Heart left ventricle (tissue), 16 donors: Measurements from ENCODE around the gene WDR62. TPM values are rescaled to one million over a fixed set of nuclear protein-coding genes. Genes with fewer than 3 reads are reported as not detected.
A peak's percentile ranks its signal among the peaks of the same experiment; 100 is the strongest.

Experiments used
- ATAC-seq, 4 donors: fragments of 200-7000 bp; cut with Tn5 transposase; one replicate each; pipeline ENCODE4 v1.9.1; 2020 to 2022; ENCODE audit warnings: moderate library complexity in 4 of 4, mild to moderate bottlenecking in 3 of 4, moderate number of reproducible peaks in 1 of 4
- DNase-seq, 5 donors: peaks; one replicate each; pipeline ENCODE4 v3.0.0-alpha.2; 2020
- H3K27ac ChIP-seq, 12 donors: fragments of 200-600 bp; sonication (generic) in 4 of 12; one replicate each; pipeline versions ENCODE4 v1.5.0 to v1.8.0; 2016 to 2022; ENCODE audit warnings: mild to moderate bottlenecking in 2 of 12
- H3K27me3 ChIP-seq, 9 donors: fragments of 200-600 bp; sonication (generic) in 2 of 9; one replicate each; pipeline versions ENCODE4 v1.5.1 to v1.8.0; 2016 to 2022; ENCODE audit warnings: mild to moderate bottlenecking in 3 of 9
- H3K36me3 ChIP-seq, 9 donors: fragments of 200-600 bp; sonication (generic) in 2 of 9; one replicate each; pipeline versions ENCODE4 v1.5.0 to v1.8.0; 2018 to 2022; ENCODE audit warnings: mild to moderate bottlenecking in 2 of 9
- H3K4me1 ChIP-seq, 12 donors: fragments of 200-600 bp; sonication (generic) in 4 of 12; one replicate each; pipeline versions ENCODE4 v1.5.0 to v1.8.0; 2016 to 2022; ENCODE audit warnings: mild to moderate bottlenecking in 3 of 12
- H3K4me3 ChIP-seq, 12 donors: fragments of 200-600 bp; sonication (generic) in 4 of 12; one replicate each; pipeline versions ENCODE4 v1.5.0 to v1.8.0; 2017 to 2022; ENCODE audit warnings: mild to moderate bottlenecking in 9 of 12, moderate library complexity in 4 of 12
- H3K9me3 ChIP-seq, 12 donors: fragments of 200-600 bp; sonication (generic) in 4 of 12; one replicate each; pipeline versions ENCODE4 v1.5.0 to v1.8.0; 2016 to 2022; ENCODE audit warnings: mild to moderate bottlenecking in 1 of 12
- POLR2A ChIP-seq, 2 donors: fragments of 450-650 bp; IDR thresholded peaks; one replicate each; pipeline ENCODE4 v1.6.1; 2017; ENCODE audit warnings: antibody characterized with exemption in 2 of 2, mild to moderate bottlenecking in 2 of 2, moderate library complexity in 2 of 2
- WGBS, 4 donors: extraction: QIAGEN DNeasy Blood & Tissue Kit in 2 of 4; methylation state at CpG; one replicate each; pipeline versions ENCODE4 v1.1.5 to v1.1.7; 2013 to 2018; 5-methylcytosine and 5-hydroxymethylcytosine counted together
- intact Hi-C, 10 donors: fragments of 100-400 bp; cut with DNase I; formaldehyde crosslinking; loops; one replicate each; pipeline versions ENCODE4 v1.11.1 to v1.14.2; 2022
- polyA plus RNA-seq, 2 donors: library from polyadenylated mRNA; stranded (reverse); fragments of 200-250 nt; gene quantifications; one replicate each; pipeline ENCODE4 v1.2.3, GENCODE V29; 2013
- total RNA-seq, 9 donors: library from RNA; depleted of rRNA in 2 of 9; stranded (reverse); fragments of >200 nt in 2 of 9; fragmentation: NEBNext Ultra II Directional in 3 of 9; extraction: Animal tissue kit (Norgen Biotek cat#: 25700) in 3 of 9; gene quantifications; one replicate each; pipeline versions ENCODE4 v1.1.0 to v1.2.4, GENCODE V29; 2016 to 2023
- TF ChIP-seq, protein P1 (sequence below), 12 donors: fragments of 200-600 bp; sonication (generic) in 4 of 12; IDR thresholded peaks; one replicate each; pipeline versions ENCODE4 v1.5.0 to v1.8.0; 2018 to 2022; ENCODE audit warnings: antibody characterized with exemption in 12 of 12, mild to moderate bottlenecking in 5 of 12
- donor health status: ischemic (EF 13 %, LVEDD 7.1; RV severe dilation, severe dysfunction).
- donor health status: healthy with polysubstance abuse.
- donor health status: DM: no; HTN: yes; CAD: no.
- donor health status: DM: no; HTN: no; CAD: no.
- donor health status: ischemic (EF 25% LVEDD 6.9; RV normal size, moderate dysfunction).
- donor health status: ischemic (EF 25% LVEDD 5.7; RV mildly dilated, moderate dysfunction).
- donor health status: healthy.
- donor health status: DM: yes; HTN: yes; CAD: no.
- donor health status: ischemic (EF 35%, LVEDD 5.7; RV mildly dilated, moderate dysfunction).
- donor health status: nonischemic (EF 11% LVEDD 7.7; RV severe dilation, severe dysfunction).
- donor health status: DM: yes; HTN: yes; CAD: no.
- donor health status: PGD.
- donor health status: ischemic (EF 29% LVEDD 5.4; RV normal size, mild dysfunction).
- donor health status: nonischemic (EF 23%, LVEDD 6.1; RV moderate dilation, normal function).

WDR62 gene
- total and polyA plus RNA-seq, 11 donors, result 1.4 to 24.3 (median 7.7) TPM

- intact Hi-C loops, result loop anchor here in 1 of 10 donors (5.0 kb wide), 1 partner anchor 35 kb away; no protein-coding TSS in a partner anchor
- no peak for ATAC-seq
- no peaks in the 10 kb centered on the region for H3K9me3 ChIP-seq
- no peak for DNase-seq
- H3K4me1 ChIP-seq, result peaks cover 0 to 50% (median 22%) of the 10 kb centered on the region in 12 donors
- H3K36me3 ChIP-seq, result peaks cover 0 to 11% (median 0%) of the 10 kb centered on the region in 9 donors
- no peak for TF ChIP-seq POLR2A (IDR thresholded peaks at IDR 0.05)
- TF ChIP-seq, protein P1, sequence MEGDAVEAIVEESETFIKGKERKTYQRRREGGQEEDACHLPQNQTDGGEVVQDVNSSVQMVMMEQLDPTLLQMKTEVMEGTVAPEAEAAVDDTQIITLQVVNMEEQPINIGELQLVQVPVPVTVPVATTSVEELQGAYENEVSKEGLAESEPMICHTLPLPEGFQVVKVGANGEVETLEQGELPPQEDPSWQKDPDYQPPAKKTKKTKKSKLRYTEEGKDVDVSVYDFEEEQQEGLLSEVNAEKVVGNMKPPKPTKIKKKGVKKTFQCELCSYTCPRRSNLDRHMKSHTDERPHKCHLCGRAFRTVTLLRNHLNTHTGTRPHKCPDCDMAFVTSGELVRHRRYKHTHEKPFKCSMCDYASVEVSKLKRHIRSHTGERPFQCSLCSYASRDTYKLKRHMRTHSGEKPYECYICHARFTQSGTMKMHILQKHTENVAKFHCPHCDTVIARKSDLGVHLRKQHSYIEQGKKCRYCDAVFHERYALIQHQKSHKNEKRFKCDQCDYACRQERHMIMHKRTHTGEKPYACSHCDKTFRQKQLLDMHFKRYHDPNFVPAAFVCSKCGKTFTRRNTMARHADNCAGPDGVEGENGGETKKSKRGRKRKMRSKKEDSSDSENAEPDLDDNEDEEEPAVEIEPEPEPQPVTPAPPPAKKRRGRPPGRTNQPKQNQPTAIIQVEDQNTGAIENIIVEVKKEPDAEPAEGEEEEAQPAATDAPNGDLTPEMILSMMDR (IDR thresholded peaks at IDR 0.05), result no peak
- WGBS, 4 donors, result 63 to 82% (median 72%) methylated on average over 6 of the region's 6 CpGs
- no peak overlapping the region for H3K4me3 ChIP-seq
- no peaks in the 10 kb centered on the region for H3K27me3 ChIP-seq
- peak overlapping the region in 7 of 12 donors; percentile 3 to 63 (median 33) for H3K27ac ChIP-seq
Measured at GRCh38 chr19:36097036-36097435, 42.3 kb downstream of the WDR62 start.

DNA sequence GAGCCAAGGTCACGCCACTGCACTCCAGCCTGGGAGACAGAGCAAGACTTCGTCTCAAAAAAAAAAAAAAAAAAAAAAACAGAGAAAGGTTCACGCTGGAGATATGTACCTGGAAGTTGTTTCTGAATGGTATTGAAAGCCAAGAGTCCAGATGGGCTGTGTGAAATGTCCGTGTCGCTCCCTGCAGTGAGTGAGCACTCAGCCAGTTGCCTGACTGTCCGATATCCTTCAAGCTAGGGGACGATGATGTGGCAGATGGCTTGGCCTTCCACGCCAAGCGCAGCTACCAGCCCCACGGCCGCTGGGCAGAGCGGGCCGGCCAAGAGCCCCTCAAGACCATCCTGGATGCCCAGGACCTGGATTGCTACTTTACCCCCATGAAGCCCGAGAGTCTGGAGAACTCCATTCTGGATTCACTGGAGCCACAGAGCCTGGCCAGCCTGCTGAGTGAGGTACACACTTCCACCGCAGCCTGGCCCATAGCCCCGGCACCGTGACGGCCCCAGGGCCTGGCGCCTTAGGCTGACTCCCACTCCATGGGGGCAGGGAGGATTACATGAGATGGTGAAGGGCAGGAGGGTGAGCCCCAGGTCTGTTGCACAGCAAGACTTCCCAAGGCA is 44.6 kb downstream of the WDR62 start:
- 65 to 75% (median 70%) methylated on average over 19 of the region's 19 CpGs for WGBS, 4 donors
- intact Hi-C loops, result loop anchor here in 1 of 10 donors (5.0 kb wide), 1 partner anchor 37 kb away; no protein-coding TSS in a partner anchor

DNA sequence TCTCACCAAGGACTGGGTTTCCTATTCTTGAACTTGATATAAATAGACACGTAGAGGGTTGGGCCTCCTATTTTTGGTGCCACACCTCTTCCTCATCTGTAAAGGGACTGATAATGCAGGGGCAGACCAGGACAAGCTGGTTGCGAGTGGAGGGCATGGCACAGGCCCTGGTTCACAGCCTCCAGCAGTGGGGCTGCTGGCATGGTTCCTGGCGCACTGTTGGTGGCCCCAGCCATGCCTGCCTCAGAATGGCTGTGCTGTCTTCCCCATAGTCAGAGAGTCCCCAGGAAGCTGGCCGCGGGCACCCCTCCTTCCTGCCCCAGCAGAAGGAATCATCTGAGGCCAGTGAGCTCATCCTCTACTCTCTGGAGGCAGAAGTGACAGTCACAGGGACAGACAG is 45.8 kb downstream of the WDR62 start:
- Histone ChIP-seq H3K36me3 (peaks cover 0 to 27% (median 0%) of the 10 kb centered on the region in 9 donors), H3K4me1 (peaks cover 0 to 34% (median 19%) of the 10 kb centered on the region in 12 donors), H3K4me3 (peak overlapping the region in 7 of 12 donors; percentile 24 to 43 (median 29)), H3K27ac (peak overlapping the region; percentile 32 to 96 (median 79)), H3K27me3 (no peaks in the 10 kb centered on the region), H3K9me3 (no peaks in the 10 kb centered on the region)
- intact Hi-C loops, result loop anchor here in 2 of 10 donors (5.0 kb wide), 2 partner anchors 33 to 43 kb away; no protein-coding TSS in a partner anchor
- ATAC-seq, result peak; percentile 91 to 95 (median 92)
- peak in 4 of 5 donors; percentile 71 to 90 (median 82) for DNase-seq
- TF ChIP-seq, protein P1 (IDR thresholded peaks at IDR 0.05), result no peak
- TF ChIP-seq POLR2A (IDR thresholded peaks at IDR 0.05), result no peak
- WGBS, 4 donors, result 23 to 49% (median 45%) methylated on average over 1 to 5 of the region's 5 CpGs

More for the DNA sequence above, 44.6 kb downstream of the WDR62 start:
- peaks cover 0 to 34% (median 19%) of the 10 kb centered on the region in 12 donors for H3K4me1 ChIP-seq
- TF ChIP-seq POLR2A (IDR thresholded peaks at IDR 0.05), result no peak
- TF ChIP-seq, protein P1 (IDR thresholded peaks at IDR 0.05), result no peak
- no peaks in the 10 kb centered on the region for H3K9me3 ChIP-seq
- H3K36me3 ChIP-seq, result peaks cover 0 to 23% (median 0%) of the 10 kb centered on the region in 9 donors
- peak overlapping the region in 2 of 12 donors; percentile 3 to 5 for H3K4me3 ChIP-seq
- ATAC-seq (peak in 3 of 4 donors; percentile 2 to 26 (median 20)), DNase-seq (no peak)
- H3K27me3 ChIP-seq, result no peaks in the 10 kb centered on the region
- H3K27ac ChIP-seq, result peak overlapping the region; percentile 47 to 96 (median 79)
